Muscle layer of colon (tissue), 2 donors: ENCODE data around the gene LMOD1.
A peak's percentile ranks its signal among the peaks of the same experiment; 100 is the strongest.
"Not testable (repeated sequence)": the region's sequence is repeated elsewhere in the genome, so short reads cannot be mapped to it uniquely, and the experiment has no call there.

ENCODE experiments used
- H3K27ac ChIP-seq: one replicate; pipeline ENCODE4 v1.7.0; 2013; ENCODE audit warnings: low read depth, mild to moderate bottlenecking, low read length, moderate library complexity
- H3K27me3 ChIP-seq, 2 donors: one replicate each; pipeline ENCODE4 v1.7.0; 2013; ENCODE audit warnings: low read length in 2 of 2, mild to moderate bottlenecking in 2 of 2; ENCODE audit not compliant: insufficient read depth in 2 of 2, control insufficient read depth in 1 of 2
- H3K36me3 ChIP-seq: one replicate; pipeline ENCODE4 v1.7.0; 2013; ENCODE audit warnings: mild to moderate bottlenecking, low read length; ENCODE audit not compliant: insufficient read depth
- H3K4me1 ChIP-seq: one replicate; pipeline ENCODE4 v1.7.0; 2013; ENCODE audit warnings: mild to moderate bottlenecking, low read length; ENCODE audit not compliant: insufficient read depth
- H3K4me3 ChIP-seq, 2 donors: one replicate each; pipeline ENCODE4 v1.7.0; 2013; ENCODE audit warnings: low read length in 2 of 2, low read depth in 1 of 2, mild to moderate bottlenecking in 1 of 2, moderate library complexity in 1 of 2
- H3K9ac ChIP-seq: one replicate; pipeline ENCODE4 v1.7.0; 2013; ENCODE audit warnings: low read length
- H3K9me3 ChIP-seq: one replicate; pipeline ENCODE4 v1.7.0; 2013; ENCODE audit warnings: mild to moderate bottlenecking, low read length
- donor health status: abdominal sarcoma.
- donor health status: Adenocarcinoma of cecum.

The LMOD1 gene

GRCh38 chr1:201911826-201912571 is 34.3 kb downstream of the LMOD1 start:
- H3K4me1 ChIP-seq: peaks cover 98% of the 10 kb centered on the region
- H3K9me3 ChIP-seq: no peaks in the 10 kb centered on the region
- H3K9ac ChIP-seq: no peak overlapping the region
- H3K27ac ChIP-seq: peak overlapping the region; percentile 64
- no peaks in the 10 kb centered on the region for H3K27me3 ChIP-seq
- H3K36me3 ChIP-seq: peaks cover 19% of the 10 kb centered on the region
- H3K4me3 ChIP-seq: peak overlapping the region in 1 of 2 donors; percentile 24

DNA sequence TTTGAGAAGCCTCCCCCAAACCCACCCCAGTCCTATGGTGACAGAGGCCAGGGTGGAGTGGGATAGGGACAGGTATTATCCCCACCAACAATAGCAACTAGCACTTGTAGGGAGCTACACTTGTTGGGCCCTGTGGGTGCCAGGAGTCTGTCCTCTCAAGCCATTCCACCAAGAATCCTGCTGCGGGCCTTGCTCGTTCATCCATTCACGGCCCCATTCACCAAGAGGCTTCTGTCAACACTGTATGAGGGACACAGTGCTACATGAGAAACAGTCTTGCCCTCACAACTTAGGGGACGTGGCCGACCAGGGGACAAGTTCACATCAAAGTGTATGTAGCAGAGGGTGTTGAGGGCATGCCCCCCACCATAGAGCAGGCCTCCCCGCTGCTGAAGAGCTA is 38.7 kb downstream of the LMOD1 start:
- H3K4me1 ChIP-seq: peaks cover 93% of the 10 kb centered on the region
- H3K4me3 ChIP-seq: no peak overlapping the region
- no peak overlapping the region for H3K9ac ChIP-seq
- H3K27me3 ChIP-seq: no peaks in the 10 kb centered on the region
- H3K36me3 ChIP-seq: peaks cover 19% of the 10 kb centered on the region
- H3K27ac ChIP-seq: peak overlapping the region; percentile 74
- H3K9me3 ChIP-seq: no peaks in the 10 kb centered on the region

GRCh38 chr1:201906336-201906735 is 40.0 kb downstream of the LMOD1 start:
- H3K27ac ChIP-seq: peak overlapping the region; percentile 74
- no peak overlapping the region for H3K4me3 ChIP-seq
- peaks cover 89% of the 10 kb centered on the region for H3K4me1 ChIP-seq
- H3K9ac ChIP-seq: peak overlapping the region; percentile 31
- H3K36me3 ChIP-seq: peaks cover 8% of the 10 kb centered on the region
- H3K9me3 ChIP-seq: no peaks in the 10 kb centered on the region
- no peaks in the 10 kb centered on the region for H3K27me3 ChIP-seq

GRCh38 chr1:201905234-201905890 is 41.0 kb downstream of the LMOD1 start:
- peak overlapping the region; percentile 31 for H3K9ac ChIP-seq
- peaks cover 12% of the 10 kb centered on the region for H3K36me3 ChIP-seq
- no peaks in the 10 kb centered on the region for H3K27me3 ChIP-seq
- H3K4me3 ChIP-seq: peak overlapping the region in 1 of 2 donors; percentile 17
- H3K9me3 ChIP-seq: no peaks in the 10 kb centered on the region
- H3K27ac ChIP-seq: peak overlapping the region; percentile 74
- peaks cover 88% of the 10 kb centered on the region for H3K4me1 ChIP-seq

DNA sequence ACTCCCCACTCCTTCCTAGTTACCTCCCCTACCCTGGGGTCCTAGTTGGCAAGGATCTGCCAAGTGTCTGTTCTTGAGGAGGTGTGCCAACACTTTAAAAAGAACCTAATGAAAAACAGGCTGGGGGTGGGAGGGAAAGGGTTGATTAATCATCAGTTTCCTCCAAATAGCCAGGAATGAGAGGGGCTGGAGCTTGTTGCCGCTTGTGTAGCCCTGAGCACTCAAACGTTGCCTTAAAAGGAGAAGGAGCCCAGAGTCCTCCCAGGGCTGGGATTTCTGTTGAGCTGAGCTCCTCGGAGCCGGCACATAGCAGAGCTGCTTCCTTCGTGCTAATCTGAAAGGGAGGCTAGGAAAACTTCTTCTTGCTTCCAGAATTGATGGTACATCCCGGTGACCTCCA is 41.8 kb downstream of the LMOD1 start:
- no peaks in the 10 kb centered on the region for H3K27me3 ChIP-seq
- peak overlapping the region in 1 of 2 donors; percentile 17 for H3K4me3 ChIP-seq
- no peaks in the 10 kb centered on the region for H3K9me3 ChIP-seq
- H3K27ac ChIP-seq: peak overlapping the region; percentile 74
- peaks cover 20% of the 10 kb centered on the region for H3K36me3 ChIP-seq
- peaks cover 87% of the 10 kb centered on the region for H3K4me1 ChIP-seq
- H3K9ac ChIP-seq: peak overlapping the region; percentile 31

DNA sequence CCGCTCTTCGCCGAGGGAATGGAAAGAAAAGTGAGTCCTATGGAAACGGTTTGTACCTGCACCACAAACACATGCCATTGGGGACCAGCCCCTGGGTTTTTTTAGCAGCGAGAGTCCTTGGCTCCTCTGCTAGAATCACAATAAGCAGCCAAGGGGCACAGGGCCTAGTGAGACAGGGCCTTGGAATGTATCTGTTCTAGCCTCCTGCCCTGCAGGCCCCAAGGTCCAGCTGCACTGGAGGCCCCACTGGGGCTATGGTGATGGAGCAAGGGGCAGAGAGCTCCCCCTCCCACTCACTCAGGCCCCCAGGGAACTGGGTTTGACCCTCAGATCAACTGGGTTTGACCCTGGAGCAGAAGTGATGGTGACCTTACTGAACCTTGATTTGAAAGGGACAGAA is 43.2 kb downstream of the LMOD1 start:
- Histone ChIP-seq H3K4me1 (peaks cover 87% of the 10 kb centered on the region), H3K27me3 (no peaks in the 10 kb centered on the region), H3K9ac (no peak overlapping the region), H3K36me3 (peaks cover 26% of the 10 kb centered on the region), H3K9me3 (no peaks in the 10 kb centered on the region), H3K27ac (peak overlapping the region; percentile 74), H3K4me3 (no peak overlapping the region)

GRCh38 chr1:201902198-201902597 is 44.1 kb downstream of the LMOD1 start:
- Histone ChIP-seq H3K9me3 (no peaks in the 10 kb centered on the region), H3K36me3 (peaks cover 35% of the 10 kb centered on the region), H3K9ac (no peak overlapping the region), H3K4me1 (peaks cover 87% of the 10 kb centered on the region), H3K27me3 (no peaks in the 10 kb centered on the region), H3K27ac (peak overlapping the region; percentile 74), H3K4me3 (no peak overlapping the region)

DNA sequence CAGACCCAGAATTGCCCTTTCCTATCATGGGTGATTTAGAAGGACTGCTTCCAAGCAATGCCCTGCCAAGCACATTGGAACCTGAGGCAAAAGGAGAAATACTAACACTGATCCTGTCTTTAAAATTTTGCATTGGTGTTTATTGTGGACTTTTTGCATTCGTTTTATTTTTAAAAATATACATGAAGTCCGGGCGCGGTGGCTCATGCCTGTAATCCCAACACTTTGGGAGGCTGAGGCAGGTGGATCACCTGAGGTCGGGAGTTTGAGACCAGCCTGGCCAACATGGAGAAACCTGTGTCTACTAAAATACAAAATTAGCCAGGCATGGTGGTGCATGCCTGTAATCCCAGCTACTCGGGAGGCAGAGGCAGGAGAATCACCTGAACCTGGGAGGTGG is 45.3 kb downstream of the LMOD1 start:
- H3K9me3 ChIP-seq, H3K9ac ChIP-seq, H3K4me3 ChIP-seq, H3K27me3 ChIP-seq: not testable (repeated sequence)
- peaks cover 38% of the 10 kb centered on the region for H3K36me3 ChIP-seq
- H3K27ac ChIP-seq: peak overlapping the region; percentile 71
- peaks cover 89% of the 10 kb centered on the region for H3K4me1 ChIP-seq

- no peak overlapping the region for H3K9ac ChIP-seq
- peaks cover 85% of the 10 kb centered on the region for H3K4me1 ChIP-seq
- no peaks in the 10 kb centered on the region for H3K27me3 ChIP-seq
- H3K9me3 ChIP-seq: no peaks in the 10 kb centered on the region
- H3K4me3 ChIP-seq: no peak overlapping the region
- peaks cover 38% of the 10 kb centered on the region for H3K36me3 ChIP-seq
- peak overlapping the region; percentile 71 for H3K27ac ChIP-seq
Measured at GRCh38 chr1:201900476-201900875, 45.9 kb downstream of the LMOD1 start.

DNA sequence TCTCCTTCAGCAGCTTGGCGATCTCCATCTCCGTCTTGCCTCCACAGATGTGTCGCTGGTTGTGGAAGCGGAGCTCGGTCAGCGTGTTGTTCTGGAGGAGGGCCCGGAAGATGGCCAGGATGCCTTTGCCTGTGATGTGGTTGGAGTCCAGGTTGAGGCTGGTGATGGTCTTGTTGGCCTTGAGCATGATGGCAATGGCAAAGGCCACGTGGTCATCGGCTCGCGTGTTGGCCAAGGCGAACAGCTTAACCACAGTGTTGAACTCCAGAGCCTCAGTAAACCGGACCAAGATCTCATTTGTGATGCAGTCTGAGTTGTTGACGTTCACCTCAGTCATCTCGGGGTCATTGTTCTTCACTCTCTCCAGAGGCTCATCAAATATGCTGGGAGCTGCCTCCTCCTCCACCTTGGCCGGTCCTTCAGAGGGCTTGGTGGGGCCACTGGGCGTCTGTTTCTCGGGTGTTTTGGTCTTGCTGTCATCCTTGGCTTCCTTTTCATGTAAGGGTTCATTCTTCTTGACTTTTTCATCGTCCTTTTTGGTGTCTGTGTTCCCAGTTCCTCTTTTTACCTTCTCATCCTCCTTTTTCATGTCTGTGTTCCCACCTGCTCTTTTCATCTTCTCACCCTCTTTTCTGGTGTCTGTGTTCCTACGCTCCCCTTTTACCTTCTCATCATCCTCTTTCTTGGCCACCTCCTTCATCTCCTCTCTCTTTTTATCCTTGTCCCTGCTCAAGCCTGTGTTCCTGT is 46.5 kb downstream of the LMOD1 start:
- Histone ChIP-seq H3K27ac (peak overlapping the region; percentile 71), H3K27me3 (no peaks in the 10 kb centered on the region), H3K4me1 (peaks cover 78% of the 10 kb centered on the region), H3K9me3 (no peaks in the 10 kb centered on the region), H3K36me3 (peaks cover 38% of the 10 kb centered on the region), H3K4me3 (peak overlapping the region in 1 of 2 donors; percentile 7), H3K9ac (no peak overlapping the region)

DNA sequence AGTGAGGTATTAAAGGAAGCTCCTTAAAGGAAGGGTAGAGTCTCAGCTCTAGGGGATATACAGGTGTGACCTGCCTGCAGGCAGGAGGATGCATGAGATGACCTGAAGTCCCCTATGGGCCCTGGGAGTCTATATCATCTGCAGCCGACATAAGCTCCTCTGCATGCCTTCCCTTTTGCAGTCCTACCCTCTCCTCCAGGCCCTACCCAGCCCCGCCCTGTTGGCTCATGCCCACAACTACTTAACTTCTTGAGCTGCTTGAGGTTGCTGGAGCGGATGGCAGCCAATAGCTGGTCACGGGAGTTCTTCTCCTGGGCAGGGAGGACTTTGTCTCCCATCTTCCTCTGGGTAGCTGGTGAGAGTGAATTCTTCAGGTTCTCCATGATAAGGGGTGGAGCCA is 47.4 kb downstream of the LMOD1 start:
- H3K27ac ChIP-seq: peak overlapping the region; percentile 71
- peaks cover 38% of the 10 kb centered on the region for H3K36me3 ChIP-seq
- no peaks in the 10 kb centered on the region for H3K9me3 ChIP-seq
- H3K9ac ChIP-seq: no peak overlapping the region
- peaks cover 76% of the 10 kb centered on the region for H3K4me1 ChIP-seq
- no peak overlapping the region for H3K4me3 ChIP-seq
- no peaks in the 10 kb centered on the region for H3K27me3 ChIP-seq
